K562 (cell line): Measurements from ENCODE around the gene PHB1. TPM values are rescaled to one million over a fixed set of nuclear protein-coding genes. Genes with fewer than 3 reads are reported as not detected.
A peak's percentile ranks its signal among the peaks of the same experiment; 100 is the strongest.

Experiments used
- ATAC-seq: fragments of 200-7000 bp; cut with Tn5 transposase; 3 replicates; pipeline ENCODE4 v1.9.1; 2020; ENCODE audit warnings: moderate library complexity
- BruUV-seq: library from RNA; stranded (reverse); fragments of 400-500 nt; replicated peaks from 2 replicates; lab custom pipeline; 2021; lab: Mats Ljungman, UMichigan
- CTCF ChIA-PET: fragments of 300-600 bp; formaldehyde crosslinking; extraction: SDS; loops from one replicate; lab custom pipeline; 2021; ENCODE audit warnings: low intra/inter-chr PET ratio; lab: Yijun Ruan, JAX
- POLR2A ChIA-PET: fragments of 300-600, 350-650 bp; sonication (Branson Sonifier 250); formaldehyde crosslinking; extraction: SDS; loops from one replicate; lab custom pipeline; 2021; ENCODE audit warnings: antibody characterized with exemption, inconsistent platforms; lab: Yijun Ruan, JAX
- DNase-seq, 4 experiments: peaks; one replicate each; pipeline versions ENCODE4 v3.0.0 to v3.0.0-alpha.2; 2011 to 2018; ENCODE audit warnings: low spot score in 3 of 4, mixed read lengths in 3 of 4; ENCODE audit errors: extremely low read depth in 1 of 4
- FAIRE-seq: peaks from 2 replicates; lab custom pipeline; 2011; peaks lifted over from hg19 to GRCh38; lab: Jason Lieb, UNC
- H2AFZ ChIP-seq: 2 replicates; pipeline ENCODE4 v1.6.0; 2011; ENCODE audit warnings: low read depth, low read length, control low read depth, inconsistent platforms
- H3K27ac ChIP-seq: fragments of 200-600 bp; 3 replicates; pipeline ENCODE4 v1.8.0; 2011; ENCODE audit warnings: low read depth, mild to moderate bottlenecking, control low read depth, inconsistent platforms, low read length, moderate library complexity, mixed read lengths; ENCODE audit errors: extremely low read depth
- H3K27me3 ChIP-seq, 2 experiments: fragments of 300-600 bp in 1 of 2; 2 replicates in 1 of 2; 3 replicates in 1 of 2; pipeline versions ENCODE4 v1.6.0 to v1.8.0; 2011; ENCODE audit warnings: inconsistent platforms in 2 of 2, low read length in 2 of 2, mild to moderate bottlenecking in 1 of 2, mixed read lengths in 1 of 2, moderate library complexity in 1 of 2; ENCODE audit not compliant: control insufficient read depth in 2 of 2, insufficient read depth in 2 of 2
- H3K36me3 ChIP-seq: fragments of 300-600 bp; 3 replicates; pipeline ENCODE4 v1.8.0; 2011; ENCODE audit warnings: mild to moderate bottlenecking, low read length, inconsistent platforms; ENCODE audit not compliant: control insufficient read depth, insufficient read depth
- H3K4me1 ChIP-seq, 2 experiments: fragments of 200-600 bp in 1 of 2; replicated peaks in 1 of 2; 2 replicates in 1 of 2; 3 replicates in 1 of 2; pipeline versions ENCODE4 v1.5.1 to v1.8.0; 2011; ENCODE audit warnings: inconsistent platforms in 2 of 2, low read length in 2 of 2, mild to moderate bottlenecking in 1 of 2, mixed read lengths in 1 of 2, moderate library complexity in 1 of 2; ENCODE audit not compliant: control insufficient read depth in 2 of 2, insufficient read depth in 2 of 2
- H3K4me2 ChIP-seq: 2 replicates; pipeline ENCODE4 v1.6.1; 2011; ENCODE audit warnings: low read length, control low read depth, inconsistent platforms, mixed read lengths; ENCODE audit not compliant: insufficient read depth
- H3K4me3 ChIP-seq: fragments of 200-600 bp; sonication (generic), shearing (Covaris generic); 2 replicates; pipeline ENCODE4 v1.5.1; 2016; ENCODE audit warnings: control low read depth, inconsistent platforms
- H3K79me2 ChIP-seq: fragments of 200-600 bp; 3 replicates; pipeline ENCODE4 v1.8.0; 2011; ENCODE audit warnings: low read length, inconsistent platforms; ENCODE audit not compliant: control insufficient read depth, insufficient read depth
- H3K9ac ChIP-seq, 2 experiments: 2 replicates each; pipeline versions ENCODE4 v1.6.0 to v1.6.1; 2011; ENCODE audit warnings: low read depth in 2 of 2, low read length in 2 of 2, control low read depth in 1 of 2, inconsistent platforms in 1 of 2, mild to moderate bottlenecking in 1 of 2, mixed read lengths in 1 of 2; ENCODE audit not compliant: insufficient read depth in 1 of 2
- H3K9me1 ChIP-seq: one replicate; pipeline ENCODE4 v1.6.0; 2011; ENCODE audit warnings: inconsistent platforms, mild to moderate bottlenecking, low read length, moderate library complexity; ENCODE audit not compliant: control insufficient read depth, insufficient read depth
- H3K9me3 ChIP-seq: replicated peaks from 2 replicates; pipeline ENCODE4 v1.5.1; 2011; ENCODE audit warnings: low read depth, low read length, inconsistent platforms; ENCODE audit not compliant: control insufficient read depth, insufficient read depth
- H4K20me1 ChIP-seq: replicated peaks from 2 replicates; pipeline ENCODE4 v1.6.1; 2011; ENCODE audit warnings: low read length, inconsistent platforms, mixed read lengths; ENCODE audit not compliant: control insufficient read depth, insufficient read depth
- ARID2 ChIP-seq: fragments of 450-650 bp; IDR thresholded peaks from 2 replicates; pipeline ENCODE4 v1.6.1; 2017; ENCODE audit warnings: antibody characterized with exemption, mild to moderate bottlenecking
- HMG20B ChIP-seq: fragments of 250-450 bp; sonication (Bioruptor Pico); IDR thresholded peaks from 2 replicates; pipeline ENCODE4 v1.5.0; 2021; ENCODE audit warnings: mild to moderate bottlenecking
- TBL1XR1 ChIP-seq, 2 experiments: IDR thresholded peaks; 2 replicates each; pipeline ENCODE4 v1.6.1; 2012; ENCODE audit warnings: improper control_type of control experiment in 2 of 2, low read length in 2 of 2, mild to moderate bottlenecking in 1 of 2
- WGBS: fragments of 100-300 bp; shearing (Covaris generic); methylation state at CpG from one replicate; pipeline ENCODE4 v1.1.6; 2016; ENCODE audit warnings: low coverage, mixed read lengths; ENCODE audit not compliant: insufficient coverage; ENCODE audit errors: missing lambda C conversion rate; 5-methylcytosine and 5-hydroxymethylcytosine counted together
- in situ Hi-C: fragments of 300-500 bp; cut with MboI; formaldehyde crosslinking; loops from 4 replicates; pipeline ENCODE4 v1.15.0; 2018; ENCODE audit warnings: inconsistent platforms, mixed read lengths
- intact Hi-C: fragments of 100-400 bp; cut with micrococcal nuclease; formaldehyde crosslinking; loops from 2 replicates; pipeline ENCODE4 v1.14.2; 2022
- polyA plus RNA-seq, 8 experiments: library from polyadenylated mRNA; depleted of rRNA in 4 of 8; stranded (reverse) in 5 of 8; unstranded in 3 of 8; fragments of >200 nt; fragmentation: Nextera tagmentation in 2 of 8; fragmentation: Illumina TruSeq in 1 of 8; extraction: Ambion mirVana in 2 of 8; extraction: Trizol in 1 of 8; gene quantifications; 2 replicates each; pipeline versions ENCODE4 v1.2.1 to v1.2.3, GENCODE V29; 2011 to 2014; ENCODE audit warnings: inconsistent platforms in 1 of 8, missing spikeins in 1 of 8
- total RNA-seq, 7 experiments: library from RNA; depleted of rRNA in 6 of 7; stranded (reverse); fragments of >200 nt in 6 of 7; fragmentation: Illumina TruSeq in 2 of 7; extraction: Trizol in 2 of 7; gene quantifications; 2 replicates each; pipeline versions ENCODE4 v1.2.1 to v1.2.3, GENCODE V29; 2011 to 2021; ENCODE audit warnings: low replicate concordance in 1 of 7
- TF ChIP-seq, protein P1 (sequence below): sonication (generic); IDR thresholded peaks from 2 replicates; pipeline ENCODE4 v1.6.1; 2016
- TF ChIP-seq, protein P2 (sequence below): sonication (generic); formaldehyde crosslinking; IDR thresholded peaks from 2 replicates; pipeline ENCODE4 v1.8.0; 2022; ENCODE audit warnings: mild to moderate bottlenecking, missing genetic modification reagents

PHB1 gene
- total and polyA plus RNA-seq, 9 of the 15 experiments (the other 6 are each of a cell fraction or from before 2014, with no cell fraction given): 191 to 818 (median 349) TPM

DNA sequence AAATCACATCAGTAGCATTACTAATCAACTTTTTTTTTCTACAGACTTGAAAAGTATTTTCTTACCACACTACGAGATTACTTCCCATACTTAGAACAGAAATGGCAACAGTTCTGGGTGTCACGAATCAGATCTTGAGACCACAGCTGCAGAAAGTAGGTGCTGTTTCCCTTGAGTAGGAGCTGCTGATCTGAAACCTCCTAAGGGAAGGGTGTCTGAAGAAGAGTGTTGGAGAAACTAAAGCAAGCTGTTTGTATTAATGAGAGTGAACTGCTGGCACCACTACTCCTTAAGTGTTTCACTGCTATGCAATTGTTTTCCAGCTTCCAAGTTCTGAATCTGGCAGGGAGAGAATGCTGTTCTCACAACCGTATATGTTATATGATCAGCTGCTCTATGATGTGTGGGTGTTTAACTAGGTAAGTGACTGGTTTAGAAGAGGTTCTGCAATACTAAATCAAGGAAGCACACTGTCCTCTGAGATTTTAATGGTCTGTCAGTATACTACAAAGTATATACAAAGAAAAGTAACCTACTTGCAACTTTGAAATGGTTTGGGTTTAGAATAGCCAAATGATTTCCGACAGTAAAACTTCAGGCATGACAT is 55.9 kb downstream of the PHB1 start:
- Histone ChIP-seq H3K9me1 (no peaks in the 10 kb centered on the region), H3K9me3 (no peaks in the 10 kb centered on the region), H3K27ac (no peak overlapping the region)
- ATAC-seq: no peak
- BruUV-seq: no TSS peak
- POLR2A ChIA-PET: interaction anchor here (0.5 to 1.5 kb wide), 4 partner anchors 12 to 1536 kb away, joined by 3 to 7 read pairs (median 4); no protein-coding TSS in a partner anchor
- CTCF ChIA-PET: no interaction called here
- DNase-seq: peak in 1 of 4 experiments; percentile 30
- peak; percentile 54 for FAIRE-seq
- no peak for TF ChIP-seq ARID2
- TF ChIP-seq, protein P1, sequence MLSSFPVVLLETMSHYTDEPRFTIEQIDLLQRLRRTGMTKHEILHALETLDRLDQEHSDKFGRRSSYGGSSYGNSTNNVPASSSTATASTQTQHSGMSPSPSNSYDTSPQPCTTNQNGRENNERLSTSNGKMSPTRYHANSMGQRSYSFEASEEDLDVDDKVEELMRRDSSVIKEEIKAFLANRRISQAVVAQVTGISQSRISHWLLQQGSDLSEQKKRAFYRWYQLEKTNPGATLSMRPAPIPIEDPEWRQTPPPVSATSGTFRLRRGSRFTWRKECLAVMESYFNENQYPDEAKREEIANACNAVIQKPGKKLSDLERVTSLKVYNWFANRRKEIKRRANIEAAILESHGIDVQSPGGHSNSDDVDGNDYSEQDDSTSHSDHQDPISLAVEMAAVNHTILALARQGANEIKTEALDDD: peak; percentile 94
- TF ChIP-seq HMG20B (CRISPR knock-in tag): no peak
- TF ChIP-seq, protein P2, sequence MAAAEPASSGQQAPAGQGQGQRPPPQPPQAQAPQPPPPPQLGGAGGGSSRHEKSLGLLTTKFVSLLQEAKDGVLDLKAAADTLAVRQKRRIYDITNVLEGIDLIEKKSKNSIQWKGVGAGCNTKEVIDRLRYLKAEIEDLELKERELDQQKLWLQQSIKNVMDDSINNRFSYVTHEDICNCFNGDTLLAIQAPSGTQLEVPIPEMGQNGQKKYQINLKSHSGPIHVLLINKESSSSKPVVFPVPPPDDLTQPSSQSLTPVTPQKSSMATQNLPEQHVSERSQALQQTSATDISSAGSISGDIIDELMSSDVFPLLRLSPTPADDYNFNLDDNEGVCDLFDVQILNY (CRISPR knock-in tag): no peak
- no peak for TF ChIP-seq TBL1XR1 (IDR thresholded peaks at IDR 0.05; ENCODE audit: low read length in 2 of 2)
- TF ChIP-seq, all 486 proteins: peak for 1
- Histone ChIP-seq H3K4me3 (no peak overlapping the region), H3K9ac (no peak overlapping the region), H3K4me2 (no peak overlapping the region), H4K20me1 (no peaks in the 10 kb centered on the region; the same call in 1 of the 2 replicates), H3K36me3 (no peaks in the 10 kb centered on the region), H2AFZ (no peak overlapping the region), H3K27me3 (no peaks in the 10 kb centered on the region), H3K4me1 (peaks cover 15 to 35% of the 10 kb centered on the region in 2 experiments; a peak in 4 of 5 replicates), H3K79me2 (peaks cover 53% of the 10 kb centered on the region)
- in situ Hi-C loops (no loop called here), intact Hi-C loops (no loop called here)
- 29% methylated on average over 4 of the region's 4 CpGs for WGBS
